Measurements from ENCODE around the gene UBXN4. TPM values are rescaled to one million over a fixed set of nuclear protein-coding genes. Genes with fewer than 3 reads are reported as not detected.

The UBXN4 gene
- total and polyA plus RNA-seq, 7 experiments from 2014 or later = 83.7 to 158 (median 116) TPM

DNA sequence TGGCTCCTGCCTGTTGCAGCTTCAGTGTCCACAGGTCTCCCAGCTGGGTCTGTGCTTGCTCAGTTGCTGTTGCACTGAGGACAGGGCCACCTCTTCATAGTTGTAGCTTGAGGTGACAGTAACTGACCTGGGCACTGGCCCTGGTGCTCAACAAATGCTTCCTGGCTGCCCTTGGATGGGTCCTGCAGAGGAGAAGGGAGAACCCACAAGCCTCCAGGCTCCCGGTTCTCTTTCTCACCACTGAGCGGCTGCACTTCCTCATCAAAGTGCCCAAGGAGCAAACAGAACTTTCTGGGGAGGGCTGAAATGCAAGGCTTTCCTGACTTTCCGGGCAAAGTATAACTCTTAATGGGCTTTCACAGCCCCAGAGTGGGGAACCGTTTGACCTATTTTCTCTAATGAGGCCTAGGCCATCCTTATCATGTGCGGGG is 56.6 kb downstream of the UBXN4 start:
- intact Hi-C loops (cut with micrococcal nuclease) = loop anchor here in 1 of 2 donors (5.0 kb wide), 1 partner anchor 811 kb away; no protein-coding TSS in a partner anchor
- H3K36me3 Mint-ChIP-seq = peaks cover 0 to 31% (median 4%) of the 10 kb centered on the region in 5 donors
- no peak for DNase-seq
- H3K27ac Mint-ChIP-seq = no peak overlapping the region
- no peaks in the 10 kb centered on the region for H3K27me3 ChIP-seq (ENCODE audit: control insufficient read depth in 2 of 2, insufficient read depth in 2 of 2, low read length in 2 of 2)
- H3K27ac ChIP-seq (ENCODE audit: low read depth, low read length) = no peak overlapping the region
- no peaks in the 10 kb centered on the region for H3K36me3 ChIP-seq (ENCODE audit: control insufficient read depth in 2 of 3, insufficient read depth in 3 of 3, low read length in 3 of 3)
- H3K9me3 ChIP-seq (ENCODE audit: control insufficient read depth in 2 of 3, low read length in 3 of 3) = no peaks in the 10 kb centered on the region
- H3K27me3 Mint-ChIP-seq = no peaks in the 10 kb centered on the region
- H3K4me3 Mint-ChIP-seq = no peak overlapping the region
- ChIA-PET CTCF (interaction anchor here (0.5 to 2.6 kb wide), 6 partner anchors 8 to 814 kb away, joined by 3 to 15 read pairs (median 4); no protein-coding TSS in a partner anchor), POLR2A (no interaction called here)
- H3K4me1 Mint-ChIP-seq = peaks cover 0 to 19% (median 14%) of the 10 kb centered on the region in 7 donors
- no peak for ATAC-seq
- no peak overlapping the region for H3K4me3 ChIP-seq (ENCODE audit: low read length)
- peaks cover 0 to 22% (median 11%) of the 10 kb centered on the region in 11 donors for H3K9me3 Mint-ChIP-seq
- H3K4me1 ChIP-seq (ENCODE audit: control insufficient read depth in 2 of 2, insufficient read depth in 2 of 2, low read length in 2 of 2) = peaks cover 0 to 6% of the 10 kb centered on the region in 2 donors

DNA sequence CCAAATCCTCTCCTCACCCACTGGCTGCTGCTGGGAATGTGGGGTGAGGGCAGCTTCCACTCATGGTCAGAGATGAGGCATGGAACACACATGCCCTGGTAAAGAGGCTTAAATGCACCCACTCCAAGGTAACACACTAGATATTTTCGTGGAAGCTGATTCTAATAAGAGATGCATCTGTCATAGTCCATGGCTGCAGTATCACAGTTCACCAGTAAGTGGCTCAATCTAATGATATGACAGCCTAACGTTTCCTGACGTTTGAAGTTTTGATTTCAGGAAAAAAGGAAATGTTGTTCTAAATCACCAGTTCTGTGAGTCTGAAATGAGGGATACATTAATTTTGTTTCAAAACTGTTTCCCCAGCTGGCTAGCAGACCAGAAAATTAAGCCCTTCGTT is 57.1 kb downstream of the UBXN4 start:
- H3K4me1 Mint-ChIP-seq = peaks cover 0 to 19% (median 14%) of the 10 kb centered on the region in 7 donors
- ATAC-seq (no peak), DNase-seq (no peak)
- Histone ChIP-seq H3K9me3 (ENCODE audit: control insufficient read depth in 2 of 3, low read length in 3 of 3) (no peaks in the 10 kb centered on the region), H3K27me3 (ENCODE audit: control insufficient read depth in 2 of 2, insufficient read depth in 2 of 2, low read length in 2 of 2) (no peaks in the 10 kb centered on the region), H3K27ac (ENCODE audit: low read depth, low read length) (no peak overlapping the region), H3K4me1 (ENCODE audit: control insufficient read depth in 2 of 2, insufficient read depth in 2 of 2, low read length in 2 of 2) (peaks cover 0 to 6% of the 10 kb centered on the region in 2 donors), H3K4me3 (ENCODE audit: low read length) (no peak overlapping the region), H3K36me3 (ENCODE audit: control insufficient read depth in 2 of 3, insufficient read depth in 3 of 3, low read length in 3 of 3) (no peaks in the 10 kb centered on the region)
- POLR2A ChIA-PET = interaction anchor here (0.7 kb wide), 1 partner anchor 12 kb away, joined by 6 read pairs; no protein-coding TSS in a partner anchor
- no peak overlapping the region for H3K4me3 Mint-ChIP-seq
- H3K27ac Mint-ChIP-seq = no peak overlapping the region
- CTCF ChIA-PET = interaction anchor here (0.5 to 2.1 kb wide), 3 partner anchors 13 to 814 kb away, joined by 3 to 9 read pairs (median 3); no protein-coding TSS in a partner anchor
- H3K27me3 Mint-ChIP-seq = no peaks in the 10 kb centered on the region
- peaks cover 0 to 22% (median 11%) of the 10 kb centered on the region in 11 donors for H3K9me3 Mint-ChIP-seq
- H3K36me3 Mint-ChIP-seq = peaks cover 0 to 31% (median 4%) of the 10 kb centered on the region in 5 donors
- intact Hi-C loops (cut with micrococcal nuclease) = loop anchor here in 1 of 2 donors (5.0 kb wide), 1 partner anchor 811 kb away; no protein-coding TSS in a partner anchor

DNA sequence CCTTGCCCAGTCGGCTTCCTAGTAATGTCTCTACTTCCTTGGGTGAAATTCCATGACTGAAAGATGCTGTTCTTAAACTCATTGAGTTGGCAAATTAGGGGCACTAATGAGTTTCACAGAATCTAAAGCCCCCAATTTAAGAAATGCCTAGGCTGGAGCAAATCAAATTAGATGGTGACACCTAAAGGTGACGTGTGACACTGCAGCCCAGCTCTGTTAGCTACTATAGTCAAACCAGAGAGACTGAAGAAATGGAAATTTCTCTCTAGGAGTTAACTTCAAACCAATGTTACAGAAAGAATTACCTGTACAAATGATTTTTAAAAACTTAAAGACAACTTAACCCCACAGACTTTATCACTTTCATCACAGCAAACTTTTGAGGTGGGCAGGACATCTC is 58.1 kb downstream of the UBXN4 start:
- no peaks in the 10 kb centered on the region for H3K27me3 Mint-ChIP-seq
- Histone ChIP-seq H3K4me3 (ENCODE audit: low read length) (no peak overlapping the region), H3K4me1 (ENCODE audit: control insufficient read depth in 2 of 2, insufficient read depth in 2 of 2, low read length in 2 of 2) (peaks cover 0 to 6% of the 10 kb centered on the region in 2 donors), H3K27ac (ENCODE audit: low read depth, low read length) (no peak overlapping the region), H3K36me3 (ENCODE audit: control insufficient read depth in 2 of 3, insufficient read depth in 3 of 3, low read length in 3 of 3) (no peaks in the 10 kb centered on the region), H3K27me3 (ENCODE audit: control insufficient read depth in 2 of 2, insufficient read depth in 2 of 2, low read length in 2 of 2) (no peaks in the 10 kb centered on the region), H3K9me3 (ENCODE audit: control insufficient read depth in 2 of 3, low read length in 3 of 3) (no peaks in the 10 kb centered on the region)
- CTCF ChIA-PET = no interaction called here
- no peak overlapping the region for H3K4me3 Mint-ChIP-seq
- peaks cover 0 to 30% (median 4%) of the 10 kb centered on the region in 5 donors for H3K36me3 Mint-ChIP-seq
- POLR2A ChIA-PET = no interaction called here
- ATAC-seq (no peak), DNase-seq (no peak)
- H3K27ac Mint-ChIP-seq = no peak overlapping the region
- intact Hi-C loops (cut with micrococcal nuclease) = loop anchor here in 1 of 2 donors (5.0 kb wide), 1 partner anchor 812 kb away; no protein-coding TSS in a partner anchor
- peaks cover 0 to 22% (median 11%) of the 10 kb centered on the region in 11 donors for H3K9me3 Mint-ChIP-seq
- H3K4me1 Mint-ChIP-seq = peaks cover 0 to 14% (median 11%) of the 10 kb centered on the region in 7 donors

DNA sequence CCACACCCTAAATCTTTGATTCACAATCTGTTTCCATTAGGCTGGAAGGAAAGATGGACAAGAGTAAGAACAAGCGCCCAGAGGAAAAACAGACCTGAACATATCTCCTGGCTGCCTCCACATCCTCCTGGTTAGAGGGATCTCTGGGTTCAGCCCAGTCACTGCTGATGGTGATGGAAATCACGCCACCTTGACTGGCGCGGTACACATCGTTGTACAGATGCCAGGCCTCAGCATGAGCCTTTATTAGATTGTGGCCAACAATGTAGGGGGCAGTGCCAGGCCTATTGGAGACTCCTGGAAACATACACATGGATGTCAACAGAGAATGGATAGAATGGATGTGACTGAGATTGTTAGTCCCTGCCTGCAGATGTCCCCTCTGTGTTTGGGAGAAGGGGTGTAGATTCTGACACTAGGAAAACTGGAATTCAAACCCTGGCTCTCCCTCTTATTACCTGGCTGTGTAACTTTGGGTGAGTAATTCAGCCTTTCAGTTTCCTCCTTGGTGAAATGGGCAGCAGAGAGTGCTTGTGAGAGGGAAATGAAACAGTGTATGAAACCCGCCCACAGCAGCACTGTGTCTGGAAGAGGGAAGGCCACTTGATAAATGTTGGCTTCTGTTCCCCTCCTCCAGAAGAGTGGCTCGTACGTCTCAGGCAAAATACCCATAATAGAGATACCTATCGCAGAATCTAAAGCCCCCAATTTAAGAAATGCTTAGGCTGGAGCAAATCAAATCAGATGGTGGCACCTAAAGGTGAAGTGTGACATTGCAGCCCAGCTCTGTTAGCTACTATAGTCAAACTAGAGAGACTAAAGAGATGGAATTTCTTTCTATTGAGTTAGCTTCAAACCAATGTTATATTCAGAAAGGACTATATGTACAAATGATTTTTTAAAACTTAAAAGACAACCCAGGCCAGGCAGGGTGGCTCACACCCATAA is 59.1 kb downstream of the UBXN4 start:
- DNase-seq = no peak
- intact Hi-C loops (cut with micrococcal nuclease) = no loop called here
- ChIA-PET CTCF (no interaction called here), POLR2A (no interaction called here)
- Mint-ChIP-seq H3K4me1 (peaks cover 0 to 8% (median 5%) of the 10 kb centered on the region in 7 donors), H3K36me3 (peaks cover 0 to 28% (median 4%) of the 10 kb centered on the region in 5 donors), H3K27ac (no peak overlapping the region), H3K9me3 (peaks cover 0 to 22% (median 11%) of the 10 kb centered on the region in 11 donors), H3K4me3 (no peak overlapping the region), H3K27me3 (no peaks in the 10 kb centered on the region)
- no peak overlapping the region for H3K4me3 ChIP-seq (ENCODE audit: low read length)
- H3K36me3 ChIP-seq (ENCODE audit: control insufficient read depth in 2 of 3, insufficient read depth in 3 of 3, low read length in 3 of 3) = no peaks in the 10 kb centered on the region
- ATAC-seq = no peak
- H3K4me1 ChIP-seq (ENCODE audit: control insufficient read depth in 2 of 2, insufficient read depth in 2 of 2, low read length in 2 of 2) = peaks cover 0 to 6% of the 10 kb centered on the region in 2 donors
- H3K27me3 ChIP-seq (ENCODE audit: control insufficient read depth in 2 of 2, insufficient read depth in 2 of 2, low read length in 2 of 2) = no peaks in the 10 kb centered on the region
- H3K9me3 ChIP-seq (ENCODE audit: control insufficient read depth in 2 of 3, low read length in 3 of 3) = no peaks in the 10 kb centered on the region
- no peak overlapping the region for H3K27ac ChIP-seq (ENCODE audit: low read depth, low read length)

DNA sequence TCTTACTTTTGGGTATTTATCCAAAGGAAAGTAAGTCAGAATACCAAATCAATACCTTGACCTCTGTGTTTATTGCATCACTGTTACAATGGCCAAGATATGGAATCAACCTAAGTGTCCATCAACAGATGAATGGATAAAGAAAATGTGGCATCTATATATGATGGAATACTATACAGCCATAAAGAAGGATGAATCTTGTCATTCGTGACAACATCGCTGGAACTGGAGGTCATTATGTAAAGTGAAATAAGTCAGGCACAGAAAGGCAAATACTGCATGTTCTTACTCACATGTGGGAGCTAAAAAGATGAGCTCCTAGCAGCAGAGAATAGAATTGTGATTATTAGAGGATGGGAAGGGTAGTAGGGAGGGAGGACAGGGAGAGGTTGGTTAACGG is 60.7 kb downstream of the UBXN4 start:
- peaks cover 0 to 28% (median 4%) of the 10 kb centered on the region in 5 donors for H3K36me3 Mint-ChIP-seq
- peaks cover 0 to 3% (median 3%) of the 10 kb centered on the region in 7 donors for H3K4me1 Mint-ChIP-seq
- ChIA-PET CTCF (no interaction called here), POLR2A (no interaction called here)
- Histone ChIP-seq H3K4me3 (ENCODE audit: low read length) (no peak overlapping the region), H3K9me3 (ENCODE audit: control insufficient read depth in 2 of 3, low read length in 3 of 3) (no peaks in the 10 kb centered on the region), H3K27ac (ENCODE audit: low read depth, low read length) (no peak overlapping the region), H3K4me1 (ENCODE audit: control insufficient read depth in 2 of 2, insufficient read depth in 2 of 2, low read length in 2 of 2) (peaks cover 0 to 4% of the 10 kb centered on the region in 2 donors), H3K36me3 (ENCODE audit: control insufficient read depth in 2 of 3, insufficient read depth in 3 of 3, low read length in 3 of 3) (no peaks in the 10 kb centered on the region), H3K27me3 (ENCODE audit: control insufficient read depth in 2 of 2, insufficient read depth in 2 of 2, low read length in 2 of 2) (no peaks in the 10 kb centered on the region)
- H3K27me3 Mint-ChIP-seq = no peaks in the 10 kb centered on the region
- DNase-seq (no peak), ATAC-seq (no peak)
- no peak overlapping the region for H3K4me3 Mint-ChIP-seq
- H3K27ac Mint-ChIP-seq = no peak overlapping the region
- intact Hi-C loops (cut with micrococcal nuclease) = no loop called here
- peaks cover 0 to 22% (median 11%) of the 10 kb centered on the region in 11 donors for H3K9me3 Mint-ChIP-seq

DNA sequence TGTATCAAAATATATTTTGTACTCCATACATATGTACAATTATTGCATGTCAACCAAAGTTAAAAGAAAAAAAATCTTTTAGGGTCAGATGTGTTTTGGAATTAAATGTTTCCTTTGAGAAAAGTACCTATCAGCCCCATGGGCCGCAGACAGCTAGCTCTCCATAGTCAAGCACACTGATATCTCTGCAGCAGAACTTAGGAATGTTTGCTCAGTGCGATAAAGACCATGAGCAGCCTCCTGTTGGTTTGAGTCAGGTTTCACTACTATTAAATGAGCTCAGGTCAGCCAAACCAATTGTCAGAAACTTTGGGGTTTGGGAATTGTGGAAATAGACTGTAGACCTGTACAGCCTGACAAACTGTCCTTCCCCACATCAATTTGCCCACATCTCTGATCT is 61.6 kb downstream of the UBXN4 start:
- no peak overlapping the region for H3K27ac Mint-ChIP-seq
- intact Hi-C loops (cut with micrococcal nuclease) = no loop called here

More for the DNA sequence above, 61.6 kb downstream of the UBXN4 start:
- H3K4me3 ChIP-seq (ENCODE audit: low read length) = no peak overlapping the region
- Mint-ChIP-seq H3K9me3 (peaks cover 0 to 22% (median 11%) of the 10 kb centered on the region in 11 donors), H3K4me3 (no peak overlapping the region), H3K27me3 (no peaks in the 10 kb centered on the region), H3K4me1 (no peaks in the 10 kb centered on the region), H3K36me3 (peaks cover 0 to 28% (median 4%) of the 10 kb centered on the region in 5 donors)
- ChIA-PET CTCF (no interaction called here), POLR2A (no interaction called here)
- H3K9me3 ChIP-seq (ENCODE audit: control insufficient read depth in 2 of 3, low read length in 3 of 3) = no peaks in the 10 kb centered on the region
- no peaks in the 10 kb centered on the region for H3K27me3 ChIP-seq (ENCODE audit: control insufficient read depth in 2 of 2, insufficient read depth in 2 of 2, low read length in 2 of 2)
- ATAC-seq (no peak), DNase-seq (no peak)
- H3K4me1 ChIP-seq (ENCODE audit: control insufficient read depth in 2 of 2, insufficient read depth in 2 of 2, low read length in 2 of 2) = no peaks in the 10 kb centered on the region
- H3K36me3 ChIP-seq (ENCODE audit: control insufficient read depth in 2 of 3, insufficient read depth in 3 of 3, low read length in 3 of 3) = no peaks in the 10 kb centered on the region
- no peak overlapping the region for H3K27ac ChIP-seq (ENCODE audit: low read depth, low read length)

All from naive thymus-derived CD4-positive, alpha-beta T cell (primary cell).